ENCODE results near the gene PCDHA1.
"Not testable (repeated sequence)": the region's sequence is repeated elsewhere in the genome, so short reads cannot be mapped to it uniquely, and the experiment has no call there.

PCDHA1 gene

GRCh38 chr5:140808889-140809291 lies 22.9 kb downstream of the PCDHA1 start:
- DNase-seq = no peak

GRCh38 chr5:140821375-140822280 lies 35.7 kb downstream of the PCDHA1 start, which contains the start of gene PCDHA5:
PCDHA5 (plus strand) TSS chr5:140821613.
- DNase-seq = peak in 1 of 5 experiments; percentile 8

DNA sequence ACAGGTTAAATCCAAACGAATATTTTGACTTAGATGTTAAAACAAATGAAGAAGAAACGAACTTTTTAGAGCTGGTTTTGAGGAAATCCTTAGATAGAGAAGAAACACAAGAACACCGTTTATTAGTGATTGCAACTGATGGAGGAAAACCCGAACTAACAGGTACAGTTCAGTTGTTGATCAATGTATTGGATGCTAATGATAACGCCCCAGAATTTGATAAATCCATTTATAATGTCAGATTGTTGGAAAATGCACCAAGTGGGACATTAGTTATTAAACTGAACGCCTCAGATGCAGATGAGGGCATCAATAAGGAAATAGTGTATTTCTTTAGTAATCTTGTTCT lies 36.3 kb downstream of the PCDHA1 start:
- DNase-seq = no peak

DNA sequence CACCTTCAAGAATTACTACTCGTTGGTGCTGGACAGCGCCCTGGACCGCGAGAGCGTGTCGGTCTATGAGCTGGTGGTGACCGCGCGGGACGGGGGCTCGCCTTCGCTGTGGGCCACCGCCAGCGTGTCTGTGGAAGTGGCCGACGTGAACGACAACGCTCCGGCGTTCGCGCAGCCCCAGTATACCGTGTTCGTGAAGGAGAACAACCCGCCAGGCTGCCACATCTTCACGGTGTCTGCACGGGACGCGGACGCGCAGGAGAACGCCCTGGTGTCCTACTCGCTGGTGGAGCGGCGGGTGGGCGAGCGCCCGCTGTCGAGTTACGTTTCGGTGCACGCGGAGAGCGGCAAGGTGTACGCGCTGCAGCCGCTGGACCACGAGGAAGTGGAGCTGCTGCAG lies 37.0 kb downstream of the PCDHA1 start:
- DNase-seq = not testable (repeated sequence)

- no peak for DNase-seq
Measured at GRCh38 chr5:140823475-140823874, 37.5 kb downstream of the PCDHA1 start.

DNA sequence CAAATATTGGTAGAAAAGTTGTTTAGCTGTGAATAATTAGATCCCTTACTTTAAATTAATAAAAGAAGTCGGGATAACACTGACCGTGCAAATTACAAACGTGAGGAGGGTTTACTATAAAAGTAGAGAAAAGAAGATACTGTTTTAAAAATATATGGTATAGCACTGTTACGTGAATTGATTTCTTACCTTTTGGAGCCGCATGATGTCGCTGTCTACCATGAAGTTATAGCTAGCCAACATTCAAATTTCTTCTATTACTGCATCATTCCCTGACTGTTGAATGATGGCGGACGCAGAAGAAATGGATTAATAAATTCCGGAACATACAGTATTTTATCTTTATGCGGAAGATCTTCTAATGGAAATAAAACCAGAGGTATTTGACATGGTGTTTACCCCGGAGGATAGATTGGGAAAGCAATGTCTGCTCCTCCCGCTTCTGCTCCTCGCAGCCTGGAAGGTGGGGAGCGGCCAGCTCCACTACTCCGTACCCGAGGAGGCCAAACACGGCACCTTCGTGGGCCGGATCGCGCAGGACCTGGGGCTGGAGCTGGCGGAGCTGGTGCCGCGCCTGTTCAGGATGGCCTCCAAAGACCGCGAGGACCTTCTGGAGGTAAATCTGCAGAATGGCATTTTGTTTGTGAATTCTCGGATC lies 41.9 kb downstream of the PCDHA1 start, which contains the start of gene PCDHA6:
PCDHA6 (plus strand) TSS at position 257 of the 658 bp plus-strand sequence; CDS start at position 389, 132 bp downstream.
- no peak for DNase-seq

GRCh38 chr5:140828362-140828737 lies 42.4 kb downstream of the PCDHA1 start:
- DNase-seq = no peak

DNA sequence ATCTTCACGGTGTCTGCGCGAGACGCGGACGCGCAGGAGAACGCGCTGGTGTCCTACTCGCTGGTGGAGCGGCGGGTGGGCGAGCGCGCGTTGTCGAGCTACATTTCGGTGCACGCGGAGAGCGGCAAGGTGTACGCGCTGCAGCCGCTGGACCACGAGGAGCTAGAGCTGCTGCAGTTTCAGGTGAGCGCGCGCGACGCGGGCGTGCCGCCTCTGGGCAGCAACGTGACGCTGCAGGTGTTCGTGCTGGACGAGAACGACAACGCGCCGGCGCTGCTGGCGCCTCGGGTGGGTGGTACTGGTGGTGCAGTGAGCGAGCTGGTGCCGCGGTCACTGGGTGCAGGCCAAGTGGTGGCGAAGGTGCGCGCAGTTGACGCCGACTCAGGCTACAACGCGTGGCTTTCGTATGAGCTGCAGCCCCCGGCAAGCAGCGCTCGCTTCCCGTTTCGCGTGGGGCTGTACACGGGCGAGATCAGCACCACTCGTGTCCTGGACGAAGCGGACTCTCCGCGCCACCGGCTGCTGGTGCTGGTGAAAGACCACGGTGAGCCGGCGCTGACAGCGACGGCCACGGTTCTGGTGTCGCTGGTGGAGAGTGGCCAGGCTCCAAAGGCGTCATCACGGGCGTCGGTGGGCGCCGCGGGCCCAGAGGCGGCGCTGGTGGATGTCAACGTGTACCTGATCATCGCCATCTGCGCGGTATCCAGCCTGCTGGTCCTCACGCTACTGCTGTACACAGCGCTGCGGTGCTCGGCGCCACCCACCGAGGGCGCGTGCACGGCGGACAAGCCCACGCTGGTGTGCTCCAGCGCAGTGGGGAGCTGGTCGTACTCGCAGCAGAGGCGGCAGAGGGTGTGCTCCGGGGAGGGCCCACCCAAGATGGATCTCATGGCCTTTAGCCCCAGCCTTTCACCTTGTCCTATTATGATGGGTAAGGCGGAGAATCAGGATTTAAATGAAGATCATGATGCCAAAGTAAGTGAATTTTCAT lies 43.9 kb downstream of the PCDHA1 start:
- not testable (repeated sequence) for DNase-seq

- DNase-seq = no peak
Measured at GRCh38 chr5:140833993-140834392, 48.1 kb downstream of the PCDHA1 start, which contains the start of gene PCDHA7. PCDHA7 (plus strand) TSS chr5:140834269; CDS start chr5:140834384, 115 bp downstream.

GRCh38 chr5:140834439-140835008 lies 48.6 kb downstream of the PCDHA1 start:
- DNase-seq = not testable (repeated sequence)

DNA sequence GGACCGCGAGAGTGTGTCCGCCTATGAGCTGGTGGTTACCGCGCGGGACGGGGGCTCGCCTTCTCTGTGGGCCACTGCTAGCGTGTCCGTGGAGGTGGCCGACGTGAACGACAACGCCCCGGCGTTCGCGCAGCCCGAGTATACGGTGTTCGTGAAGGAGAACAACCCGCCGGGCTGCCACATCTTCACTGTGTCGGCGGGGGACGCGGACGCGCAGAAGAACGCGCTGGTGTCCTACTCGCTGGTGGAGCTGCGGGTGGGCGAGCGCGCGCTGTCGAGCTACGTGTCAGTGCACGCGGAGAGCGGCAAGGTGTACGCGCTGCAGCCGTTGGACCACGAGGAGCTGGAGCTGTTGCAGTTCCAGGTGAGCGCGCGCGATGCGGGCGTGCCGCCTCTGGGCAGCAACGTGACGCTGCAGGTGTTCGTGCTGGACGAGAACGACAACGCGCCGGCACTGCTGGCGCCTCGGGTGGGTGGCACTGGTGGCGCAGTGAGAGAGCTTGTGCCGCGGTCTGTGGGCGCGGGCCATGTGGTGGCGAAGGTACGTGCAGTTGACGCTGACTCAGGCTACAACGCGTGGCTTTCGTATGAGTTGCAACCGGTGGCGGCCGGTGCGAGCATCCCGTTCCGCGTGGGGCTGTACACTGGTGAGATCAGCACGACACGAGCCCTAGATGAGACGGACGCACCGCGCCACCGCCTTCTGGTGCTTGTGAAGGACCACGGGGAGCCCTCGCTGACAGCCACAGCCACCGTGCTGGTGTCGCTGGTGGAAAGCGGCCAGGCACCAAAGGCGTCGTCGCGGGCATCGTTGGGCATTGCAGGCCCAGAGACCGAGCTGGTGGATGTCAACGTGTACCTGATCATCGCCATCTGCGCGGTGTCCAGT lies 49.9 kb downstream of the PCDHA1 start:
- DNase-seq = no peak

DNA sequence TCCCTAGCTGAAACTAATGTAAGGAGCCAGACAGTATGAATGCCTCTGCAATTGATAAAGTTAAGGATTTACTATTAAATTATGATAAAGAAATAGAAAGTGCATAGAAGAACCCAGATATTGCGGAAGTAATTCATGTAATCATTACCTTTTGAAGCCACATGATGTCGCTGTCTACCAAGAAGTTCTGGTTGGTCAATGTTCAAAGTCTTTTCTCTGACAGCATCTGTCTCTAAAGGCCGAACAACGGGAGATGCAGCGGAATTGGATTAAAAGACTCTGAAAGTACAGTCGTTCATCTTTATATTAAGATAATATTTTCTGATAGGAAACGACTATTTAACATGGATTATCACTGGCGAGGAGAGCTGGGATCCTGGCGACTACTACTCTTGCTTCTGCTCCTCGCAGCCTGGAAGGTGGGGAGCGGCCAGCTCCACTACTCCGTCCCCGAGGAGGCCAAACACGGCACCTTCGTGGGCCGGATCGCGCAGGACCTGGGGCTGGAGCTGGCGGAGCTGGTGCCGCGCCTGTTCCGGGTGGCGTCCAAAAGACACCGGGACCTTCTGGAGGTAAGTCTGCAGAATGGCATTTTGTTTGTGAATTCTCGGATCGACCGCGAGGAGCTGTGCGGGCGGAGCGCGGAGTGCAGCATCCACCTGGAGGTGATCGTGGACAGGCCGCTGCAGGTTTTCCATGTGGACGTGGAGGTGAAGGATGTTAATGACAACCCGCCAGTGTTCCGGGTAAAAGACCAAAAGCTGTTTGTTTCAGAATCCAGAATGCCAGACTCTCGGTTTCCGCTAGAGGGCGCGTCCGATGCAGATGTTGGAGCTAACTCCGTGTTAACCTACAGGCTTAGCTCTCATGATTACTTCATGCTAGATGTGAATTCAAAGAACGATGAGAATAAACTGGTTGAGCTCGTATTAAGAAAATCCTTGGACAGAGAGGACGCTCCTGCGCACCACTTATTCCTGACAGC lies 55.3 kb downstream of the PCDHA1 start, which contains the start of gene PCDHA8:
PCDHA8 (plus strand) TSS at position 210 of the 985 bp plus-strand sequence; CDS start at position 345, 135 bp downstream.
- no peak for DNase-seq

DNA sequence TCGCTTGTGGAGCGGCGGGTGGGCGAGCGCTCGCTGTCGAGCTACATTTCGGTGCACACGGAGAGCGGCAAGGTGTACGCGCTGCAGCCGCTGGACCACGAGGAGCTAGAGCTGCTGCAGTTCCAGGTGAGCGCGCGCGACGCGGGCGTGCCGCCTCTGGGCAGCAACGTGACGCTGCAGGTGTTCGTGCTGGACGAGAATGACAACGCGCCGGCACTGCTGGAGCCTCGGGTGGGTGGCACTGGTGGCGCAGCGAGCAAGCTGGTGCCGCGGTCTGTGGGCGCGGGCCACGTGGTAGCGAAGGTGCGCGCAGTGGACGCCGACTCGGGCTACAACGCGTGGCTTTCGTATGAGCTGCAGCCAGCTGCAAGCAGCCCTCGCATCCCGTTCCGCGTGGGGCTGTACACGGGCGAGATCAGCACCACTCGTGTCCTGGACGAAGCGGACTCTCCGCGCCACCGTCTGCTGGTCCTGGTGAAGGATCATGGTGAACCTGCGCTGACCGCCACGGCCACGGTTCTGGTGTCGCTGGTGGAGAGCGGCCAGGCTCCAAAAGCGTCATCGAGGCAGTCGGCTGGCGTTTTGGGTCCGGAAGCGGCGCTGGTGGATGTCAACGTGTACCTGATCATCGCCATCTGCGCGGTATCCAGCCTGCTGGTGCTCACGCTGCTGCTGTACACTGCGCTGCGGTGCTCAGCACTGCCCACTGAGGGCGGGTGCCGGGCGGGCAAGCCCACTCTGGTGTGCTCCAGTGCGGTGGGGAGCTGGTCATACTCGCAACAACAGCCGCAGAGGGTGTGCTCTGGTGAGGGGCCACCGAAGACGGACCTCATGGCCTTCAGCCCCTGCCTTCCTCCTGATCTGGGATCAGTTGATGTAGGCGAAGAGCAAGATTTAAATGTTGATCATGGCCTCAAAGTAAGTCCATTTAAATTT lies 57.1 kb downstream of the PCDHA1 start:
- no peak for DNase-seq

- DNase-seq = not testable (repeated sequence)
Measured at GRCh38 chr5:140848139-140849102, 62.5 kb downstream of the PCDHA1 start, which contains the start of gene PCDHA9. PCDHA9 (plus strand) TSS chr5:140848382; CDS start chr5:140848496, 114 bp downstream.

- DNase-seq = not testable (repeated sequence)
Measured at GRCh38 chr5:140849831-140850634, 64.1 kb downstream of the PCDHA1 start.
